Measurements from ENCODE around the gene MRPL20.
"Not testable (repeated sequence)": the region's sequence is repeated elsewhere in the genome, so short reads cannot be mapped to it uniquely, and the experiment has no call there.

Gene MRPL20

DNA sequence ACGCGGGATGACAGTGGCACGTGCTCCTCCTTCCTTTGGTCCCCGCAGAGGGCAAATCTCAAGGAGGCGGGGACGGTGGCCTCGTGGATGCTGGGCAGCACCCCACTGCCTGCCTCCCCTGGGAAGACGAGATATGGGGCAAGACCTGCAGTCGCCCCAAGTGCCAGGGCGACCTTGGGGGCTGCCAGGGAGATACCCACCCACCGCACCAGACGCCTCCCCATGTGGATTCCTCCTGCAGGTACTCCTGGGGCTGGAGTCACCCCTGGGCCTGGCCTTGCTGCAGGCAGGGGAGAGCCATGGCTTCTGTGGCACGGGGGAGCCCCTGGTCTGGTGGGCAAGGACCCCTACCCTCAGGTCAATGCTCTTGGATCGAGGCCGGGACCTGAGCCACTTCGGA is 26.2 kb downstream of the MRPL20 start:
- DNase-seq, result no peak

DNA sequence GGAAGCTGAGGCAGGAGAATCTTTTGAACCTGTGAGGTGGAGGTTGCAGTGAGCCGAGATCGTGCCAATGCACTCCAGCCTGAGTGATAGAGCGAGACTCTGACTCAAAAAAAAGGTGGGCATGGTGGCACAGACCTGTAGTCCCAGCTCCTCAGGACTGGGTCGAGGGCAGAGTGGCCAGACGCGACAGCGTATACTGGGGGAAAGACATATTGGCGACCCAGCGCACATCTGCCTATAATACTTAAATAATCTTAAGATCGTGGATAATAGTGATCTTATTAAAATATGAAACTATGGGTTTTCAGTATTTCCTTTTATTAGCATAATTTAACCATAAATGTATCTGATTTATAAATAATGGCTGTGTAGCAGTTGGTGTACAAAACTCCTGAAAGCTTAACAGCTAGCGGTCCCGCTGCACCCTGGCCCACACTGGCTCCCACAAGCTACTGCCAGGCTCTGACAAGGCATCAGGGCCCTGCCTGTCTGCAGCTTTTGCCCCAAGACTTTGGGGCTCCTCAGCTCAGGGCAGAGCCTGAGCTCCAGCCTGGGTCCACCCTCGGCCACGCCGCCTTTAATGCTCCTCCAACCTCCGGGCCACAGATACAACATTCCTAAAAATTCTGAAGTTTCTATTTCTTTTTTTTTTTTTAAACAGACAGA is 29.4 kb downstream of the MRPL20 start:
- DNase-seq, result no peak

DNA sequence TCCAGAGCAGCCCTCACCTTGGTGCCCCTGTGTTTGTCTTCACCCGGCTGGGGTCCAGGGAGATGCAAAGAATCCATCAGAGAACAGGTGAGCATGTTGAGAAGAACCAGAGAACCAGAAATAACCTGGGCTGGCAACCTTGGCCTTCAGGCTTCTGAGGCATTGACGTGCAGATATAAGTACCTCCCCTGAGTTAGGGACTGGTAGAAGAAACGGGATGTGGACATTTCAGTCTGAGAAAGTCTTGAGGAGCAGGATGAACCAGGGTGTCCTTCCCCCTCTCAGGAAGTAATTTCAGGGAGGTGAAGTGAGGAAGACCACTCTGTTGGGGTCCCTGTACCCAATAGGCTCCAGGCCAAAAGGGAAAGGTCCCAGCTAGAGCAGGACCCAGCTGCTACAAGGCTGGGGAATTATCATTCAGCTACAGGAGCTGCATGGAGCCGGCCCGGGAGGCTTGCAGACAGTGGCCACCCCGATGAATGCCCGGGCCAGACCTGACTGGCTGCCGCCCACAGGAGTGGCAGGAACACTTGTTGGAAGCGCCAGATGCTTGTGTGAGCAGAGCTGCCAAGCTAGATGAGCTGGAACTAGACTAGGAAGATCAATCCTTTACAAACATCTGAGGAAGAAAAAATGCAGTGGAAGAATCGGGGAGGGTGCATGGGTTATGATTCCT is 30.4 kb downstream of the MRPL20 start:
- no peak for DNase-seq

DNA sequence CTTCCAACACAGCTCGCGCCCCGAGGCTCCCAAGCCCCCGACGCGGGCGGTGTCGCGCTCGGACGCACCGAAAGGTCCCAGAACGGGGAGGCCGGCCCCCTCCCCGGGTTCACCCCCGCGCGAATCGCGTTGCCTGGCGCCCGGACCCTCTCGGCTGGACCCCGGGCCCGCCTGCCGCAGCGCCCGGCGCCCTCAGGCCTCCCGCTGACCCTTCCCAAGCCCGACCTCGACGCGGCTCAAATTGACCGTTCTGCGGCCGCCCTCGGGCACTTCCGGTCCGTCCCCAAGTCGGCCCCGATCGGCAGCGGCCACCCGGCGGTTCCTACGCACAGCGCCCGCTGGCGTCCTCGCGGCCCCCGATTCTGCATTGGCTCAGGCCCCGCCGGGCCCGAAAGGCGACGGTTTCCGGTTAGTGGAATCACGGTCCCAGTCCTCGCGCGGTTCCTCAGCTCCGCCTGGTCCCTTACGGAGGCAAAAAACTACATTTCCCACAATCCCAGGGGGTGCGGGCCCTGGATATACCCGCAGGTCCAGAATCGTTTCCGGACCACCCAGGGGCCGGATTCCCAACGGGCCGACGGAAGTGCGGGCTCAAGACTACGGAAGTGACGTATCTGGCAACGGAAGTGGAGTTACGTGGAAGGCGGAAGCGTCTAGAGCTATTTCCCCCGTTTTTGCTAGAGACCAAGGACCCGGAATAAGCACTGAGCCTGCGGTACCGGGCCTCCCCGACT is 32.0 kb downstream of the MRPL20 start, which contains the start of gene AURKAIP1:
Gene AURKAIP1 (minus strand): TSS at position 279 of the 734 bp plus-strand sequence. CDS start 451 bp downstream, outside the sequence.
- DNase-seq, result peak; percentile 93 to 96

DNA sequence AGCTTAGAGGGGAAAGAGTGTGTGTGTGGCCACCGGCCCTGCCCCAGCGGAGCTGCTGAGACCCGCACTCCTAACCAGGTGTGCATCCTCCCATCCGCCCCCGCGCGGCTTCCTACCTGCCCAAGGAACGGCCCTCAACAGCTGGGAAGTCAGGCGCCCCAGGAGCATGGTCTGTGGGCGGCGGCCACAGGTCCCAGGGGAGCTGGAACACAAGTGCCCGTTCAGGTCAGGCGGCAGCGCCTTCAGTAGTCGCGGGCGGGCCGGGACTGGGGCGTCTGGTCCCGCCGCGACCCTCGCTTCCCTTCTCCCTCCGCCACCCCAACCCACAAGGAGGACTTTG is 32.5 kb downstream of the MRPL20 start:
- peak in 1 of 2 donors; percentile 10 for DNase-seq

DNA sequence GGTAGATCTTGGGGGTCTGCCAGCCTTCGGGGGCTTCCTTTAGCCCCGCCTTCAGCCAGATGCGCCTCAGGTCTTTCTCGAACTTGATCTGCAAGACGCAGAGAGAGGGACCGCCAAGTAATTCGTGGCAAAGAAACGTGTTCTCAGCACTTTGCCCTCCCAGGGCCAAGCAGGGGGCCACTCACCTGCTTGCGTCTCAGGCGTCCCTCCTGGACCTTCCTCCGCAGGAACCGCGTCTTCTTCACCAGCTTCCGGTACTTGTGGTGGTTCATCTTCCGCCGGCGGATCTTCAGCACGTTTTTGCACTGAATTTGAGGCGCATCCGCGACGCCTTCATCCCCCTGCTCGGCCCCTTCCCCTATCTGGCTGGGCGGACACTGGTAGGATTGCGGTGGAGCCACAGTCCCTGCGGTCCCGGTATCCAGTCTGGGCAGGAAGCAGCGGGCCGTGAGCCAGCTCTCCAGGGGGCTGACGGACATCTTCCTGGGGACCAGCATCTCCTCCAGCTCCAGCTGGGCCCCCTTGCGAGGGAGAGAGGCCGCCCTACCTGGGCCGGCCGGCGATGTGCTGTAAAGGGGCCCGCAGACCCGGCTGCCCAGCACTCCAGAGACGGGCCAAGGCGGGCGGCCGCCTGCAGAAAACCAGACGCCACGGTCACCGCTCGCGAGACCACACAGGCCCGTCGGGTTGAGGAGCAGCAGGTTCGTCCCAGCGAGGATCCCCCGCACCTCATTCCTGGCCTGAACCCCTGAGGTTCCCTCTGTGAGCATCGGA is 33.1 kb downstream of the MRPL20 start:
- no peak for DNase-seq

DNA sequence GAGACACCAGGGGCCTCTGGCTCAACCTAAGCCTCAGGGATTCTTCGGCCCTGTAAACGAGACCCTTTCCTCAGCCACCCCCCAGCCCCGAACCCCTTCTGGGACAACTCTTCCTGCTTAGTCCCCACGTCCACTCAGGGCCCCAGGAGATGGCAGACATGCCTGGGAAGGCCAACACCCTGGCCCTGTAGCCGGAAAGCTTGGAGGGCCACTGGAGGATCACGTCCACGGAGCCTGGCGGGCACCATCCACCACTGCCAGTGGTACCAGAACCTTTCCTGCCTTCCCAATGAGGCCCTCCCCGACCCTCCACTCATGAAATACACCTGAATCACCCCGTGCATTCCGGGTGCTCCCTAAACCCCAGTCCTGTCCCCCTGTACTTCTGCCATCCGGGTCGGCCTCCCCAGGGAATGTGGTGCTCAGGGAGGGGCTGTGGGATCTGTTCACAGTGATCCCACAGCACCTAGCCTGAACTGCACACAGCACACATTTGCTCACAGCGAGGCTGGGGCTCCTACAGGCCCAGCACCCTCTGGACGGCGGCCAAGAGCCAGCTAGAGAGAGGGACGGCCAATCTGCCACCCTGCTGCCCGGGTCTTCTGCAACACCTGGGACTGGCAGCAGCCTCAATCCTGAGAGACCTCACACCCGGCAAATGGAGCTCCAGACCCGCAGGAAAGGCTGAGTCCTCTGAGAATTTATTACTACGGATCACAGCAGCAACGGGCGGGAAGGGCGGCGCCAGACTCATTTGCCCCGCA is 33.9 kb downstream of the MRPL20 start:
- DNase-seq, result no peak

DNA sequence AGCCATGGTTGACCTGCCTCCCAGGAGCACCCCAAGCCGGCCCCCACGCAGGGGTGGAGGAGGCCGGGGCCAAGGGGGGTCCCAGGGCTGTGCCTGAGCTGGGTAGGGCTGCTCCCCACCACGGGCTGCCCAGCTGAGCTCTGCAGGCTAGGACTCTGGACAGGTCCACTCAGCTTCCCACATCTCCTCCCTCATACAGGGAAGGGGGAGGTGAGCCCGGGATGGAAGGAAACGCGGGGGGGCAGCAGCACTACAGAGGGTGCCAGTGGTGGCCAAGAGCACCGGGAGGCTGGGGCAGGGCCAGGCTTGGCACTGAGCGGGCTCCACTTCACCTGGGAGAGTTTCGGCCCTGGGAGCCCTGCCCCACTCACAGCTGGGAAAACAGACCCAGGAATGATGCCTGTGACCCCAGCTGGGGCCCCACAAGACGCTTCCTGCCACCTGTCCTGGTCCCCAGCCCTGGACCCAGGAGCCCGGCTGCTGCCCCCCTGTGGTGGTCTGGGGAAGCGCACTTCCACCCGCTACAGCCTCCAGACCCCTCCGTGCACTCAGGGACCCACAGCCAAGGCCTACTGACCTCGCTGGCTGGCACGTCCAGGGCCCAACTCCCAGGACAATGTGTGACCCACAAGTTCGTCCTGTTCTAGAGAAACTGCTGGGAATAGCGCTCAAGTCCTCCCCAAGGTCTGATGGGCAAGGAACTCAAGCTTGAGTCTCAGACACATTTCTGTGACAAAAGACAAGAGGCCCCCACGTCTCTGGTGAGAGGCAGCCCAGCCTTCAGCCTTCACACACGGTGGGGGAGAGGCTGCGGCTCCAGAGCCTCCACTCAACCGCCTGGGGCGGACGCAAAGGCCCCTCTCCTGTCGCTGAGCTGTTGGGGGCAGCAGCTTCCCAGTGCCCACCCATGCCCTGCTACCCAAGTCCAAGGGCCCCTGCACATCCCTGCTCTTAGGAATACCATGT is 35.1 kb downstream of the MRPL20 start:
- peak; percentile 66 to 76 for DNase-seq

DNA sequence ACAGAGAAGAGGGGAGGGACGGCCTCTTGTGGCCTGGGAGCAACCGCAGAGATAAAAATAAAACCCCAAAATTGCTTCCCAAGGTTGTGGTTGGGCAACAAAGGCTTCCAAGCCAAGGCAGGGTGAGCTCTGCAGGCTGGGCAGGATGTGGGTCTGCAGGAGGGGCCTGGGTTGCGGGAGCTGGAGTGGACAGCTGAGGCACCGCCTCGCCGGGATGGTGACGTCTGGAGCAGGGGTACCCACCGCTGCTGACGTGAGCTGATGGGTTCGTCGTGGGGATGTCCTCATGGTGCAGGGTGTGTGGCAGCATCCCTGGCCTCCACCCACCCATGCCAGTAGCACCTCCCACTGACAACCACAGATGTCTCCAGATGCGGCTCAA is 35.7 kb downstream of the MRPL20 start:
- DNase-seq, result peak; percentile 14 to 38

DNA sequence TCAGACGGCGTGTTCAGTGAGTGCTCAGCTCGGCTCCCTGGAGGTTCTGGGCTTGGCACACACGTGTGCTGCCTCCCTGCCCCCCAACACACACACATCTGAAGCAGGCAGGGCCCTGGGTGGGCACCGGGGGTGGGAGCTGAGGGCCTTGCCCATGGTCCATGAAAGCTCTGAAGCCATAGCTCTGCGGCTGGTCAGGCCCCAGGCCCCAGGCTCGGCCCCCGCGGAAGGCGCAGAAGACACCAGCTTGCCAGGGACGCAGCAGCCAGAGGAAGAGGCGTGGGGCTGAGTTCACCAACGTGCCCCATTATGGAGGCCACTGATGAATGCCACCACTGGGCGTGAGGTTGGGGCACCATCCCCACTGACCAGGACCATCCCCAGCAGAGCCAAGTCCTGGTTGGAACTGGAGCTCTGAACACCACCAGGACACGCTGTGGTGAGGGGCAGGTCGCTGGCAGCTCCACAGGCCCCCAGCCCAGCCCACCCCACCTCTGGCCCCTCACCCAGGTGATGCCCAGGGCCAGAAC is 36.3 kb downstream of the MRPL20 start:
- no peak for DNase-seq

DNA sequence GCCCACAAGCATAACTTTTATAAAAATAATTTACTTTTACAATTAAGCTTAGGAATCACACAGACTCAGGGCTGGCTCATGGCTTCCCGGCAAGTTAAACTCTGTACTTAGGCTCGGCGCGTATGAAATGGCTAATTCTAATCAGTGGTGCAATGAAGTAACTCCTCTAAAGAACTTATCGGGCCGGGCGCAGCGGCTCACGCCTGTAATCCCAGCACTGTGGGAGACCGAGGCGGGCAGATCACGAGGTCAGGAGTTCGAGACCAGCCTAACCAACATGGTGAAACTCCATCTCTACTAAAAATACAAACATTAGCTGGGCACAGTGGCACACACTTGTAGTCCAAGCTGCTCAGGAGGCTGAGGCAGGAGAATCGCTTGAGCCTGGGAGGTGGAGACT is 37.0 kb downstream of the MRPL20 start:
- DNase-seq, result not testable (repeated sequence)

DNA sequence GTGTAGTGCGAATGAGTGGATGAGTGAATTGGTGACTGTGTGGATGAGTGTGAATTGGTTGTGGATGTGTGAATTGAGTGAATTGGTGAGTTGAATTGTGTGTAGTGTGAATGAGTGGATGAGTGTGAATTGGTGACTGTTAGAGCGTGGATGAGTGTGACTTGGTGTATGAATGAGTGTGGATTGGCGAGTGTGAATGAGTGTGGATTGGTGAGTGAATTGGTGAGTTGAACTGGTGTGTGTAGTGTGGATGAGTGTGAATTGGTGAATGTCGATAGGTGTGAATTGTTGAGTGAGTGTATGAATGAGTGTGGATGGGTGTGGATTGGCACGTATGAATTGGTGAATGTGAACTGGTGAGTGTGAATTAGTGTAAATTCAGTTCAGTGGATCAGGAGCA is 39.8 kb downstream of the MRPL20 start:
- DNase-seq, result no peak

DNA sequence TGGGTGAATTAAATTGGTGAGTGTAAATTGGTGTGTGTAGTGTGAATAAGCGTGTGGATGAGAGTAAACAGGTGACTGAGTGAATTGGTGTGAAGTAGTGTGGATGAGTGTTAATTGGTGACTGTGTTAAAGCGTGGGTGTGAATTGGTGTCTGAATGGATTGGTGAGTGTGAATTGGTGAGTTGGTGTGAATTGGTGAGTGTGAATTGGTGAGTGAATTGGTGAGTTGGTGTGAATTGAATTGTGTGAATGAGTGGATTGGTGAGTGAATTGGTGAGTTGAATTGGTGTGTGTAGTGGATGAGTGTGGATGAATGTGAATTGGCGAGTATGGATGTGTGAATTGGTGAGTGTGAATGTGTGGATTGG is 40.4 kb downstream of the MRPL20 start:
- DNase-seq, result no peak

DNA sequence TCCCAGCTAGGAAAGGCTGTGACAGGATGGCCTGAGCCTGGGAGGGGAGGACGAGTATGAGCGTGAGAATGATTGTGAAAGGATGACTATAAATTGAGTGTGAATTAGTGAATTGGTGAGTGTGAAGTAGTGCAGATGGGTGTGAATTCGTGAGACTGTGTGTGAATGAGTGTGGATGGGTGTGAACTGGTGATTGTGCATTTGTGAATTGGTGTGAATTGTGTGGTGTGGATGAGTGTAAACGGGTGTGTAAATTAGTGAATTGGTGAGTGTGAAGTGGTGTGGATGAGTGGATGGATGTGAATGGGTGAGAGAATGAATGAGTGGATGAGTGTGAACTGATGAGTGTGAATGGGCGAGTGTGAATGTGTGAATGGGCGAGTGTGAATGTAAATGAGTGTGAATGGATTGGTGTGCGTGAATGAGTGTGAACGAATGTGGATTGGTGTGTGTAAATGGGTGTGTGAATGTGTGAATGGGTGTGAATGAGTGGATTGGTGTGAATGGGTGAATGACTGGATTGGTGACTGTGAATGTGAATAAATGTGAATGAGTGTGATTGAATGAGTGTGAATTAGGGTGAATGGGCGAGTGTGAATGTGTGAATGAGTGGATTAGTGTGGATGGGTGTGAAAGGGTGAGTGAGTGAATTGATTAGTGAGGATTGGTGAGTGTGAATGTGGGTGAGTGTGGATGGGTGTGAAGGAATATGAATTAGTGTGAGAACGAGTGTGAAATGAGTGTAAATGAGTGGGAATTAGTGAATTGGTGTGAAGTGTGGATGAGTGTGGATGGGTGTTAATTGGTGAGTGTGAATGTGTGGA is 41.0 kb downstream of the MRPL20 start:
- DNase-seq, result no peak

DNA sequence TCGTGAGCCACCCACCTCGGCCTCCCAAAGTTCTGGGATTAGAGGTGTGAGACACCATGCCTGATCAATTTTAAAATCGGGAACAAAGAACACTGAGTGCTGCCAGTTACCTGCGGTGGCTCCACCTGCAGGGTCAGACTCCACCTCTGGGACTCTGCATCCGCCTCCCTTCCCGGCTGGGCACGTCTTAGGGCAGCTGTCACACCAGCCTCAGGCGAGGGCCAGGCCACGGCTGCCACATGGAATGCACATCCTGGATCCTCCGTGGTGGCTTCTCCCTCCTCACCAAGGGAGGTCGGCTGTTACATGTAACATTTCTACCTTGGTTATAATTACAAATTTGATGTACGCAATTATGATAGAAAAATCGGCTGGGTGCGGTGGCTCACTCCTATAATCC is 42.8 kb downstream of the MRPL20 start:
- no peak for DNase-seq

DNA sequence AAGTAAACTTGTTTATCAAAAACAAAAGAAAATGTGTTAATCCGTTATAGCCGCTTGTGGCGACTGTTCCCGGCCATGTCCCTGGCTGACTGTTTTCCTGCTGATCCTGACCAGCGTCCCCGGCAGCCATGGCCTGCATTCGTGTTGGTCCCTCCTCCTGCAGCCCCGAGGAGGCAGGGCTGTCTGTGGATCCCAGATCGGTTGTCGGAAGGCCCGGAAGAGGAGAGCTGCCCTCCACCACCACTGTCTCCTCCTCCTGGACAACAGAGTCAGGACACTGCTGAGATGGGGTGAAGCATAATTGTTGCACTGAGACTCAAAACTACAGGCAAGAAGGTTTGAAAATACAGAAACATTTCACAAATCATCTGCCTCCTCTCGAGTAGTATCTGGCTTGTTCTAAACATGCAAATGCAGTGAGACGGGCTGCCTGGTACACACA is 45.1 kb downstream of the MRPL20 start:
- no peak for DNase-seq

DNA sequence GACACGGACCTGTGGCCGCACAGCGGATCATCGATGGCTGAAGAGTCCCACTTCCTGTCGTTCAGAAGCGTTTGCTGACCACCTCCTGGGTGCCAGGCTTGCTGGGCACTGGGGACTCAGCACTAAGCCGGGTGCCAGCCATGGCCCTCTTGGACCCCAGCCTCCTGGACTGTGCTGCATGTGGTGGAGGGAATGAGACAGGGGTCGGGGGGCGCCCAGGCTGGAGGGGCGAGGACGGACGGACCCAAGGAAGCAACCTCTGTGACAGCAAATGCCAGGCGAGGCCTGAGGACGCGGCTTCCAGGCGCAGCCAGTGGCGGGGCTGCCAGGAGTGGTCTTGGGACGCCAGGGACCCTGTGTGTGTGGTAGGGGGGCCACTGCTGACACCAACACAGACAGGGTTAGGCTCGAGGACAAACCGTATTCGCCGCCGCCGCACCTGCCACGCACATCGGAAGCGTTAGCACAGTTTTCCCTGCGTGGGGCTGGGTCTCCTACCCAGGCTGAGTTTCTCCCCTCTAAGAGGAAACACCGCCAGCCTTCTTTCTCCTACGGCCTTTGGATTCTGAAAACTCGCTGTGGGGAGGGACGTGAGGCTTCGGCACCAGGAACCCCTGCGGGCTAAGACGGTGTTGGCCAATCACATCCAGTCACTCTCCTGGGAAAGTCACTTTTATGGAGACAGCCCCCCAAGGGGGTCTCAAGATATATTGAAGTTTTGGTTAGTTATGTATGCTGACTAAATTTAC is 45.7 kb downstream of the MRPL20 start:
- DNase-seq, result no peak

DNA sequence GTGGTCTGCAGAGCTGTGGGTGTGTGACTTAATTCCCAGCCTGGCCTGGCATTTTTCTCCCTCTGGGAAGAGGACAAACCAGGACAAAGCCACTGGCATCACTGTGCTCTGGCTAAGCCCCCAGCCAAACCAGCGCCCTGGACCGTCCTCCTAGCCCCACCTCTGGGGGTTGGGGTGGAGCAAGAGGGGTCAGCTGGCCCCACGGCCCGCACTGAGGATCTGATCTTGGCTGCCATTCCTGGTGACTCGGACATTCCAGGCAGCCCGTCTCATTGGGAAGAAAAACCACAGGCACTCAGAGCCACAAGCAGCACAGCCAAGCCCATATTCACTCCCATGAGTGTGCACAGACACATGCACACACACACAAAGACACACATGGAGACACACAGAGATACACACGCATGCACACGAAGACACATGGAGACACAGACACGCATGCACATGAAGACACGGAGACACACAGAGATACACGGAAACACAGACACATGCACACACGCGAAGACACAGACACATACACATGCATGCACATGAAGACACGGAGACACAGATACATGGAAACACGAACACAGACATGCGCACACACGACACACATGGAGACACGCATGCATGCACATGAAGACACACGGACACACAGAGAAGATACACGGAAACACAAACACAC is 46.5 kb downstream of the MRPL20 start:
- DNase-seq, result no peak

All from activated CD4-positive, alpha-beta T cell treated with anti-CD3 and anti-CD28 coated beads for 4 hours (primary cell).